Measurements from ENCODE around the gene ALLC.

DNA sequence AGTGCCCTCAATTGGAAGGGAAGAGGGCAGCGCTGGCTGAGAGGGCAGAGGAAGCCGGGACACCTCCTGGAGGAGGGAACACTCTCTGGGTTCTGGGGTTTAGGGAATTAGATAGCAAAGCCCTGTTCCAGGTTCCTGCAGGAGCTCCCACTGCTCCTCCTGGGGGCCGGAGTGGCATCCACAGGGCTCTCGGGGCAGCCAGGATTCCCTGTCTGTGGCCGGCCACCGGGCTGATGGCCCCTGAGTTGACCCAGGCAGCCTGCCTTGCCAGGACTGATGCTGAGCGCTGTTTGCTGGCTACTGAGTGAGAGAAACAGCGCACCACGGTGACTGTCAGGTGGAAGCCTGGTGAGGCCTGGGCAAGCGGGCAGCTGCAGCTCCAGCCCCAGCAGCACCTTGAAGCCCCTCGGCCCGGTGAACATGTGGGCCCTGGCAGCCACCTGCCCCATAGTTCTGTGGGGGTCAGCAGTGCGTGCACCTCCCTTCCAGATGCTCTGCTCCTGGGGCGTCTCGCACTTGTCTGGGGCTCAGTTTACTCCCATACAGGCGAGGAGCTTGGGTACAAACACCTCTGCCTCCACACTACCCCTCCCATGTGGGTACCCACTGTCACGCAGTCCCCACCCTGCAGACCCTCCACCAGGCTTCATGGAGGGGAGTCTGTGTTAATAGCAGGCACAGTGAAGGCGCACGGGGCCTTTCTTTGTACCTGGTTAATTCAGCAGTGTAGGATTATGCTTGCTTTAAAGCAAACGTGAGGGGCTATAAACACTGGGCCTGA, 7.7 kb upstream of the ALLC start:
- no peak for TF ChIP-seq CTCF (IDR thresholded peaks at IDR 0.05; ENCODE audit: insufficient read depth, low read length, poor library complexity, severe bottlenecking)
- no peak for TF ChIP-seq EZH2phosphoT487 (conservative IDR thresholded peaks at IDR 0.05; ENCODE audit: low read length)
